SK-N-SH treated with all-trans-retinoic acid at 6 μM for 48 hours (cell line): ENCODE measurements around the gene TMEM94.

ENCODE experiments used
- CREB5 ChIP-seq: fragments of 250-450 bp; sonication (Bioruptor Pico); IDR thresholded peaks from 2 replicates; pipeline ENCODE4 v1.5.1; 2020; ENCODE audit warnings: low read depth, mild to moderate bottlenecking, moderate library complexity
- ISL1 ChIP-seq: fragments of 250-450 bp; sonication (Bioruptor Pico); IDR thresholded peaks from 2 replicates; pipeline ENCODE4 v2.1.2; 2022; ENCODE audit warnings: mild to moderate bottlenecking, moderate library complexity
- POU6F1 ChIP-seq: fragments of 250-450 bp; sonication (Bioruptor Pico); IDR thresholded peaks from 2 replicates; pipeline ENCODE4 v1.8.0; 2021; ENCODE audit warnings: low read depth, mild to moderate bottlenecking, moderate library complexity, borderline replicate concordance
- TOX ChIP-seq: fragments of 250-450 bp; sonication (Bioruptor Pico); IDR thresholded peaks from 2 replicates; pipeline ENCODE4 v1.8.0; 2021; ENCODE audit warnings: mild to moderate bottlenecking, moderate library complexity, borderline replicate concordance
- ZFP3 ChIP-seq: fragments of 250-450 bp; sonication (Bioruptor Pico); IDR thresholded peaks from 2 replicates; pipeline ENCODE4 v1.5.0; 2020; ENCODE audit warnings: mild to moderate bottlenecking, moderate library complexity
- ZFP30 ChIP-seq: fragments of 450-650 bp; formaldehyde crosslinking; IDR thresholded peaks from 2 replicates; pipeline ENCODE4 v1.5.0; 2022; ENCODE audit warnings: mild to moderate bottlenecking, moderate library complexity

- TF ChIP-seq ZFP30 (CRISPR knock-in tag) (no peak), POU6F1 (CRISPR knock-in tag) (no peak), TOX (CRISPR knock-in tag) (no peak), ISL1 (CRISPR knock-in tag) (no peak), CREB5 (no peak), ZFP3 (no peak)
Observed at GRCh38 chr17:75478508-75478907, 22.1 kb downstream of the TMEM94 start.
